ENCODE data around the gene ARID1B. TPM values are rescaled to one million over a fixed set of nuclear protein-coding genes. Genes with fewer than 3 reads are reported as not detected.

The ARID1B gene
- total RNA-seq, 6 experiments from 2014 or later, result 23.2 to 35.3 (median 30.7) TPM

- Histone ChIP-seq H3K36me3 (no peaks in the 10 kb centered on the region), H3K9me3 (no peaks in the 10 kb centered on the region), H3K27ac (peak overlapping the region; percentile 45 to 74 (median 72)), H3K4me3 (peak overlapping the region; percentile 6 to 46 (median 37)), H3K27me3 (no peaks in the 10 kb centered on the region), H3K4me1 (peaks cover 0 to 24% (median 4%) of the 10 kb centered on the region in 4 donors)
- WGBS (ENCODE audit: insufficient coverage, low coverage, low lambda C conversion rate, missing lambda C conversion rate), result 26% methylated on average over 10 of the region's 10 CpGs
- TF ChIP-seq POLR2A (IDR thresholded peaks at IDR 0.05) (no peak), CTCF (IDR thresholded peaks at IDR 0.05) (no peak)
- ATAC-seq (peak; percentile 83 to 89 (median 84)), DNase-seq (peak in 2 of 3 donors; percentile 45 to 66)
- intact Hi-C loops (cut with DNase I), result no loop called here
Measured at GRCh38 chr6:156963712-156964700, 186.8 kb downstream of the ARID1B start.

- WGBS (ENCODE audit: insufficient coverage, low coverage, low lambda C conversion rate, missing lambda C conversion rate), result 77% methylated on average over 4 of the region's 4 CpGs
- DNase-seq (no peak), ATAC-seq (no peak)
- Histone ChIP-seq H3K9me3 (no peaks in the 10 kb centered on the region), H3K27me3 (no peaks in the 10 kb centered on the region), H3K4me3 (no peak overlapping the region), H3K4me1 (peaks cover 0 to 24% (median 4%) of the 10 kb centered on the region in 4 donors), H3K36me3 (no peaks in the 10 kb centered on the region), H3K27ac (no peak overlapping the region)
- TF ChIP-seq CTCF (IDR thresholded peaks at IDR 0.05) (no peak), POLR2A (IDR thresholded peaks at IDR 0.05) (no peak)
- intact Hi-C loops (cut with DNase I), result no loop called here
Measured at GRCh38 chr6:156967852-156968251, 190.7 kb downstream of the ARID1B start.

GRCh38 chr6:156969233-156969632, 192.1 kb downstream of the ARID1B start:
- intact Hi-C loops (cut with DNase I), result no loop called here
- 89% methylated on average over 3 of the region's 5 CpGs for WGBS (ENCODE audit: insufficient coverage, low coverage, low lambda C conversion rate, missing lambda C conversion rate)
- ATAC-seq (no peak), DNase-seq (no peak)
- Histone ChIP-seq H3K36me3 (no peaks in the 10 kb centered on the region), H3K27me3 (no peaks in the 10 kb centered on the region), H3K4me1 (peaks cover 0 to 19% (median 3%) of the 10 kb centered on the region in 4 donors), H3K27ac (no peak overlapping the region), H3K4me3 (no peak overlapping the region), H3K9me3 (no peaks in the 10 kb centered on the region)
- TF ChIP-seq POLR2A (IDR thresholded peaks at IDR 0.05) (no peak), CTCF (IDR thresholded peaks at IDR 0.05) (no peak)

- H3K4me1 ChIP-seq, result peaks cover 0 to 7% (median 0%) of the 10 kb centered on the region in 4 donors
- TF ChIP-seq POLR2A (IDR thresholded peaks at IDR 0.05), result no peak
- TF ChIP-seq CTCF (IDR thresholded peaks at IDR 0.05), result no peak
- DNase-seq (no peak), ATAC-seq (no peak)
- intact Hi-C loops (cut with DNase I), result no loop called here
- no peak overlapping the region for H3K27ac ChIP-seq
- H3K9me3 ChIP-seq, result no peaks in the 10 kb centered on the region
- 85% methylated on average over 2 of the region's 2 CpGs for WGBS (ENCODE audit: insufficient coverage, low coverage, low lambda C conversion rate, missing lambda C conversion rate)
- H3K27me3 ChIP-seq, result no peaks in the 10 kb centered on the region
- no peaks in the 10 kb centered on the region for H3K36me3 ChIP-seq
- no peak overlapping the region for H3K4me3 ChIP-seq
Measured at GRCh38 chr6:156970595-156971112, 193.5 kb downstream of the ARID1B start.
